NT2/D1 (cell line): ENCODE measurements around the gene CASP12.

Source experiments
- DNase-seq: peaks from one replicate; pipeline ENCODE4 v3.0.0-alpha.2; 2011; ENCODE audit warnings: low read depth, low spot score
- H3K27me3 ChIP-seq: 2 replicates; pipeline ENCODE4 v1.6.0; 2011; ENCODE audit warnings: mild to moderate bottlenecking; ENCODE audit not compliant: insufficient read length, insufficient read depth
- H3K36me3 ChIP-seq: 2 replicates; pipeline ENCODE4 v1.6.1; 2011; ENCODE audit warnings: mild to moderate bottlenecking, low read length, mixed read lengths; ENCODE audit not compliant: insufficient read depth, insufficient read length
- H3K4me1 ChIP-seq: 2 replicates; pipeline ENCODE4 v1.5.1; 2011; ENCODE audit not compliant: insufficient read depth, insufficient read length
- H3K4me3 ChIP-seq: 2 replicates; pipeline ENCODE4 v1.5.1; 2011; ENCODE audit warnings: low read depth; ENCODE audit not compliant: insufficient read length
- H3K9ac ChIP-seq: 2 replicates; pipeline ENCODE4 v1.6.0; 2011; ENCODE audit warnings: low read depth; ENCODE audit not compliant: insufficient read length
- H3K9me3 ChIP-seq: 2 replicates; pipeline ENCODE4 v1.5.1; 2011; ENCODE audit warnings: mild to moderate bottlenecking, low read length; ENCODE audit not compliant: insufficient read depth
- YY1 ChIP-seq: IDR thresholded peaks from 2 replicates; pipeline ENCODE4 v1.6.1; 2011; ENCODE audit not compliant: insufficient read length, insufficient read depth

CASP12 gene

GRCh38 chr11:104836691-104837090 lies 61.6 kb downstream of the CASP12 start:
- DNase-seq: no peak
- Histone ChIP-seq H3K9me3 (no peaks in the 10 kb centered on the region), H3K36me3 (no peaks in the 10 kb centered on the region), H3K9ac (no peak overlapping the region), H3K4me1 (no peaks in the 10 kb centered on the region), H3K4me3 (no peak overlapping the region), H3K27me3 (no peaks in the 10 kb centered on the region)
- no peak for TF ChIP-seq YY1
